ENCODE data around the gene ATG5.

- TF ChIP-seq CTCF (IDR thresholded peaks at IDR 0.05) = no peak
- TF ChIP-seq EZH2 (IDR thresholded peaks at IDR 0.05; ENCODE audit: borderline replicate concordance, insufficient read depth, low read depth, low read length, poor library complexity, severe bottlenecking) = no peak
These were observed 111.0 kb downstream of the ATG5 start for GRCh38 chr6:106214531-106214930.

Data from B cell (primary cell).